Measurements from ENCODE around the gene WDR35.

The WDR35 gene

GRCh38 chr2:20011276-20012031 is 21.5 kb upstream of the WDR35 start:
- no peak for DNase-seq (ENCODE audit: low read depth)

GRCh38 chr2:20008703-20009102 is 18.8 kb upstream of the WDR35 start:
- DNase-seq (ENCODE audit: low read depth): no peak

- DNase-seq (ENCODE audit: low read depth): no peak
Measured at GRCh38 chr2:20005891-20006470, 16.1 kb upstream of the WDR35 start.

DNA sequence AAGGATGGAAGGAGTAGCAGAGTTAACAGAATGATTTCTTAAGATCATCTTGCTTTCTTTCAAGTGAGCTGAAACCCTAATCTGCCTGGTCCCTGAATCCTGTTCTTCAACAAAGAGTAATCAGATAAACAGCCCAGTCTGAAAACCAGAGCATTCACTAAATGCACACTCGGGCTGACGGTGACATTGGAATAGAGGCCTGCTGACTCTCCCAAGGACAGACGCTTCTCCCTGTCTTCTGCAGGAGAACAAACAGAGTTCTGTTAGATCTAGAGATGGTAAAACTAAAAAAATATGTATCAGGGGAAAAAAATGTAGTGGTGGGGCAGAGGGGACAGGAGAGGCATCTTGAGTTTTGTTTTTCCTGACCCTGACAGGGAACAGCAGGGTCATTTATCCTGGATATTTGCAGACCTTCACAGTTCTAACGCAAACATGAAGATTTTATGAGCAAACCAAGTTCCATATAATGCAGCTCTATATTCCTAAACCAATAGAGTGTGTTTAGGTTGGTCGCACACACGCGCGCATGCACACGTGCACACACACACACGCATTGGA is 15.2 kb upstream of the WDR35 start:
- DNase-seq (ENCODE audit: low read depth): no peak

DNA sequence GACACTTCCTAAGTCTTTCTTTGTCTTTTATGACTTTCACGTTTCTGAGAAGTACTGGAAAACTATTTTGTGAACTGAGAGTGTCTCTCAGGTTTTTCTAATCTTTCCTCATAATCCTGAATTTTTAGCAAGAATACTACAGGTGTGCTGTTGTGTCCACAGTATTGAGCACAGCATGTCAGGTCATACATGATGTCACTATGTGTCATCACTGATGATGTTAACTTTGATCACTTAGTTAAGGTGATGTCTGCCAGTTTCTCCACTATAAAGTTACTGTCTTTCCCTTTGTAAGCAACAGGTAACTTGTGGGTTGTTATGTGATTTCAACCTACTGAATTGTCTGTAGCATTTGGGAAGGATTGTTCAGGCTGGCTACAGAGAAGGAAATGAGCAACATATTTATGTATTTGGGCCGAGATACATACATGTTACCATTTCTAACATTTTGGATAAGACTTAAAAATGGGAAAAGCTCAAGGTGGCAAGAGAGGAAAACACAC is 11.5 kb upstream of the WDR35 start:
- no peak for DNase-seq (ENCODE audit: low read depth)

GRCh38 chr2:19993731-19994130 is 3.8 kb upstream of the WDR35 start:
- no peak for DNase-seq (ENCODE audit: low read depth)

DNA sequence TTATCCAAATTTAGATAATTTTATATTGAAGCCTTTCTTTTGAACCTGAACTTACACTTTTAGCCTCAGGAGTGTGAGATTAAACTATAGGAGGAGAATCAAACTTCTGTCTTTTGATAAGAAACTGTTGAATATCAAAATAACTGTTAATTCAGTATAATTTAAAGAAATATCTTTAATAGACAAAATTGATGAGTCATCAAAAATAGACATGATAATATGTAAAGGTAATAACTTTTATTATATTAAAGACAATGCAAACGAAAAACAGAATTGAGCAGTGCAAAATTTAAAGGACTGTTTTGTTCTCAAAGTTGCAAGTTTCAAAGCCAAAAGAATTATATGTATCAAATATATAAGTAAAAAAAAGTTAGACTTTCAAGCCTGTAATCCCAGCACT is 2.0 kb upstream of the WDR35 start:
- no peak for DNase-seq (ENCODE audit: low read depth)

DNA sequence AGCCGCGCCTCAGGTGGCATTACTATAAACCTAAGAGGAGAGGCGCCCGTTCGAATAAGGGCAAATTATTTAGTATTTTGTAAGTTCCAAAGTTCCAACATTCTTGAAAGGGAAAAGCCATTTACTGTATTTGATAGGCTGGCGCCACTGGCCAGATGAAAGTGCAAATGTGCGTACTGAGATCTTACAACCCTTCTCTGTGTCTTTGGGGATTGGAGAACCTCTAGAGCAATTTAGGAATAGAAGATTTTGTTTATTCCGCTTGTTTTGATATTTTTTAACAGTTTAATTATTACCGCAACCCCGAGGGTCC is 467 bp upstream of the WDR35 start:
- no peak for DNase-seq (ENCODE audit: low read depth)

- DNase-seq (ENCODE audit: low read depth): no peak
Measured at GRCh38 chr2:19989342-19989666, 601 bp downstream of the WDR35 start.

- no peak for DNase-seq (ENCODE audit: low read depth)
Measured at GRCh38 chr2:19988600-19988999, 1.3 kb downstream of the WDR35 start.

- no peak for DNase-seq (ENCODE audit: low read depth)
Measured at GRCh38 chr2:19987936-19988335, 2.0 kb downstream of the WDR35 start.

- DNase-seq (ENCODE audit: low read depth): no peak
Measured at GRCh38 chr2:19982268-19982667, 7.6 kb downstream of the WDR35 start.

DNA sequence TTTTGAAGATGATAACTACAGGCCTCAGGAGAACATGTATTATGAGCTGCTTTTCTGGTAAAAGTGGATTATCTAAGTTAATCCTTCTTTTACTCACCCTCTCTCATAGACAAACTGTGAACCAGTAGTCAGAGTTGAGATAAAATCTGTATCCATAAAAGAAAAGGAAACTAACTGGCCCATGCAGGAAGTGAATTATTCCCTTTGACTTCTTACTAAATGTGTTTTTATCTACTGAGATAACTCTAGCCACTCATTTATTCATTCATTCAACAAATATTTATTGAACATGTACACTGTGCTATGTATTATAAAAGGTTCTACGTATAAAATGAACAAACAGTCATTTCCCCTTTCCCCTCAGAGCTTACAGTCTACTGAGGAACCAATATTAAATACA is 10.0 kb downstream of the WDR35 start:
- no peak for DNase-seq (ENCODE audit: low read depth)

GRCh38 chr2:19973466-19973865 is 16.4 kb downstream of the WDR35 start:
- DNase-seq (ENCODE audit: low read depth): no peak

GRCh38 chr2:19971691-19972090 is 18.2 kb downstream of the WDR35 start:
- DNase-seq (ENCODE audit: low read depth): no peak

DNA sequence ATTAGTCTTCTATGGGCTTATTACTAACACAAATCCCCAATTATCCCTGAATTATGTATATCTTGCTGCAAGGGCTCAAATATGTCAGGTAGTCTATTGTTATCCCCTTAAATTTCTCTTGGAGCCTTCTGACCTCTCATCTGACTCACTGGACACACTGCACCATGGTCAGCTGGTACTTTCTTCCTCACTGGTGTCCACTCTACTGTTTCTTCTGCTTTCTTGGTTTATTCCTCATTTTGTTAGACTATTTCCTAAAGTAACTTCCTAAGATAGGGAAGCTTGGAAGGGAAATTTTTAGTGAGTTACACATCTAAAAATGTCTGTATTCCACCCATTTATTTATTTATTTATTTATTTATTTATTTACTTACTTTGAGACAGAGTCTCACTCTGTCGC is 26.5 kb downstream of the WDR35 start:
- no peak for DNase-seq (ENCODE audit: low read depth)

DNA sequence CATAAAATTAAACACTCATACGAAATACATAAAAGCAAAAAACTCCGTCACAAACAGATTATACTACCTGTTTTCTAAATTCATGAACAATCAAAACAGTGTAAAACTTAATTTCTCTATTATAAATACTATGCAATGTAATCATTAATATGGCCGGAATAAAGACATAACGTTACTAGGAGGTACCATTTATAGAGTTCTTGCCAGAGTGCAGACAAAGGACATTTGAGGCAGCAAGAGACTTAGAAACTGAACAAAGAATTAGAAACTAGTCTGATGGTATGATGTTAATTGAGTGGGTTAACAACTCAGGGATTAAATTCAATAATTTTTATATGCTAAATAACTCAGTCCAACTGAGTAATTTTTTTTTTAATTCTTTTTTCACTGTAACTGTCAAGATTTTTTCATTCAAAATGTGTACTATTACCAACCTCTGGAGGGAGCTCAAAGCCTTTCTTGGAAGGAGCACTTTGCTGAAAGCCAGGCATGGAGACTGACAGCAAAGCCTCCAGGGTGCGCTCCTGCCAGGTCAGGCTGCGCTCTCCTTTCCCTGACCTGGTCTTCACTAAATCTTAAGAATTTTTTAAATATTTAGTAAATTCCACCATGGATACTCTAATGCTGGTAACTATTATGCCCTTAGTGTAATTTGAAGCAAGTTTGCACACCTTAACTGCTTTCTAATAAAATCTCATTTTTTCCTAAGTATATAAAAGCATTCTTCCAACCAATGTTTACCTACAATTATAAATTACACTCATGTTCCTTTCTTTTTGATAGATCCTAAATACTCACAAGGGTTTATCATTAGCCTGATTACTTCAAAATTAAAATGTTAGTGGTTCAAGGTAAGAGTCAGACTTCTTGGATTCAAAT is 34.1 kb downstream of the WDR35 start:
- DNase-seq (ENCODE audit: low read depth): peak; percentile 26

DNA sequence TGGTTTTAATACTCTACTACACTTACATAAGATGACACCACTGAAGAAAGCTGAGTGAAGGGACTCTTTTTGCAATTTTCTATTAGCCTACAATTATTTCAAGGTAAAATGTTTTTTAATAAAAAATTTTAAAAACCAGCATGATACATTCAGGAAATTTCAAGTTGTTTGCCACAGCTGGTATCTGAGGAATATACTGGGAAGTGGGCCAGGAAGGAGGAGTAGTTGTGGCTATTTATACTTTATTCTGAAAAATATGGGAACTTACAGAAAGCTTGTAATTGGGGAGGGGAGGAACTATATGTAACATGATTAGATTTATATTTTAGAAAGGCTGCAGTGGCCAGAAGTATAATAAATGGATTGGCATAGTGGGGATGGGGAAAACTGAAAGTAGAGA is 40.8 kb downstream of the WDR35 start:
- DNase-seq (ENCODE audit: low read depth): no peak

- no peak for DNase-seq (ENCODE audit: low read depth)
Measured at GRCh38 chr2:19947184-19947940, 42.5 kb downstream of the WDR35 start.

GRCh38 chr2:19944205-19944845 is 45.6 kb downstream of the WDR35 start:
- DNase-seq (ENCODE audit: low read depth): no peak

DNA sequence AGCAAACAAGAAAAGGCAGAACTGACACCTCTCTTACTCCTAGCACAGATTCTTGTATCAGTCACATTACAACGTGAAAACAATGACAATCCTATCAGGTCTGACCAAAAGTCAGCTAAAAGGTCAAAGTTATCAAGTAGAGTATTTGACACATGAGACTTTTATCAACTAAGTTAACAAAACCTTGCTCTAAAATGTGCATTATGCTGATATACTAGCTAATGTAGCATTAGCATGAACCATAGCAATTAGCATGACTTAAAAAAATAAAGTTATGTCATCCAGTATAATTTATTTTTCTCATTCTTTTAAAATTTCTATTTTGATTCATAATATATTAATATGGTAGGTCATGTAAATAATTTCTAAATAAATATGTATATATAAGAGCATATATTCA is 46.7 kb downstream of the WDR35 start:
- no peak for DNase-seq (ENCODE audit: low read depth)

- no peak for DNase-seq (ENCODE audit: low read depth)
Measured at GRCh38 chr2:19942199-19942598, 47.7 kb downstream of the WDR35 start.

Data from T follicular helper cell (primary cell).